NCI-H345 (cell line): ENCODE results near the gene GTF2H4.
"Not testable (repeated sequence)": the region's sequence is repeated elsewhere in the genome, so short reads cannot be mapped to it uniquely, and the experiment has no call there.

ENCODE experiments used
- DNase-seq: peaks from one replicate; lab custom pipeline; 2025; lab: John Stamatoyannopoulos, UW

The GTF2H4 gene

DNA sequence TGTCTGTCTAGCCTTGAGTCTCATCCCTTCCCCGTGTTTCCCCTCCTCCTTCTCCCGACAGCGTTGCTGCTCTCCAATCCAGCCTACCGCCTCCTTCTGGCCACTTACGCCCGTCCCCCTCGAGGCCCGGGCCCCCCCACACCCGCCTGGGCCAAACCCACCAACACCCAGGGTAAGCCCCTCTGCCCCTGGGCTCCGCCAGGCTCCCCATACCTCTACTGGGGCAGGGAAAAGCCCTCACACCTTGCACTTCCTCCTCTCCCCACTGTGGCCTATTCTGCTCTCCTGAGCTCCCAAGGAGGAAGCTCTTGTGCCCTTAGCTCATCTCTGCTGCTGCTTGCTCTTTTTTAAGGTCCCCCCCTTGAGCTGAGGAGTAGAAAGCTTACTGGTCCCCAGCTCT lies 12.7 kb upstream of the GTF2H4 start:
- no peak for DNase-seq

- no peak for DNase-seq
These were observed 11.5 kb upstream of the GTF2H4 start for GRCh38 chr6:30896541-30896940.

GRCh38 chr6:30897882-30898281 lies 10.1 kb upstream of the GTF2H4 start:
- DNase-seq = no peak

DNA sequence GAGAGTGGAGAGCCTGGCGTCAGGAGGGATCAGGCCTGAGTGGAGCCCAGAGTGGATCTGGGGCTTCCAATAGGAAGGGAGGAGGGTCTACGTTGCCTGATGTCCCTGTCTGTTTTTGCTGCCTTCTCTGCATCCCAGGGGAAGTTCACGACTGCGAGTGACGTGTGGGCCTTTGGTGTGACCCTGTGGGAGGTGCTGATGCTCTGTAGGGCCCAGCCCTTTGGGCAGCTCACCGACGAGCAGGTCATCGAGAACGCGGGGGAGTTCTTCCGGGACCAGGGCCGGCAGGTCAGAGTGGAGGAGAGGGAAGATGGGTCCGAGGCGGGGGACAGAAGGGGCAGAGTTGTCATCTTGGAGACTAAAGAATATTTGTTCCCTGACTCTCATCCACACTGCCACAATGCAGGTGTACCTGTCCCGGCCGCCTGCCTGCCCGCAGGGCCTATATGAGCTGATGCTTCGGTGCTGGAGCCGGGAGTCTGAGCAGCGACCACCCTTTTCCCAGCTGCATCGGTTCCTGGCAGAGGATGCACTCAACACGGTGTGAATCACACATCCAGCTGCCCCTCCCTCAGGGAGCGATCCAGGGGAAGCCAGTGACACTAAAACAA lies 9.2 kb upstream of the GTF2H4 start:
- DNase-seq = no peak

DNA sequence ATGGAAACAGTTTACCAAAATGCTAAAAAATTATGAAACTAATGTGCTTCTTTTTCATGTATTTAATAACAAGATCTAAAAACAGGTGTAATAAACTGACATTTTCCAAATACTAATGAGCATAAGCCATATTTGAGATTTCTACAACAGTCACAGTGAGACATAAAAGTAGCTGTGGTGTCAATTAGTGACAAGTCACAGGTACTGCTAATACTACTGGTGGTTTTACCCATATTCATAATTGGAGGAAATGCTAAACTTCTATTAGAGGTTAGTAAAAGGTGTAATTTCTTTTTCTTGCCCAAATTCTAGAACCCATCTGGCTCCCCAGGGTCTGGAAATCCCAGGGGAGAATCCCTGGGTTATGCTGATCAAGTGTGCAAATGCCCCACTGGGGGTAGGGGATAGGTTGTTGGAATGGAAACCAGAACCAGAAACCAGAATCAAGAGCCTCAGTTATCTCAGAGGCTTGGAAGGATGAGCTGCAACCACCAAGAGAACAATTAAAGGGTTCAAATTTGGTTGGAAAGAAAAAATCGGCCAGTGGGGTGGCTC lies 7.1 kb upstream of the GTF2H4 start:
- no peak for DNase-seq

DNA sequence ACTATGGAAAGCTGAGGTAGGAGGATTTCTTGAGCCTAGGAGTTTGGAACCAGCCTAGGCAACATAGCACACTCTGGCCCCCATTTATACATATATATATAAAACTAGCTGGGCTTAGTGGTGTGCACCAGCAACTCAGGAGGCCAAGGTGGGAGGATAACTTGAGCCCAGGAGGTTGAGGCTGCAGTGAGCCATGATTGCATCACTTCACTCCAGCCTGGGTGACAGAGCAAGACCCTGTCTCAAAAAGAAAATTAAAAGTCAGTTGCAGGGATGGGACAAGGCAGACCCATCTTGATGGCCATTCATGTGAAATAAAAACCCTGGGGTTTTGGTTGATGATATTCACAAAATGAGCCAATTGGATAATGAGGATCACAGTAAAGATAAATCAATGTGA lies 6.6 kb upstream of the GTF2H4 start:
- DNase-seq = no peak

GRCh38 chr6:30902196-30902595 lies 5.8 kb upstream of the GTF2H4 start:
- not testable (repeated sequence) for DNase-seq

- no peak for DNase-seq
These were observed 5.3 kb upstream of the GTF2H4 start for GRCh38 chr6:30902709-30903108.

DNA sequence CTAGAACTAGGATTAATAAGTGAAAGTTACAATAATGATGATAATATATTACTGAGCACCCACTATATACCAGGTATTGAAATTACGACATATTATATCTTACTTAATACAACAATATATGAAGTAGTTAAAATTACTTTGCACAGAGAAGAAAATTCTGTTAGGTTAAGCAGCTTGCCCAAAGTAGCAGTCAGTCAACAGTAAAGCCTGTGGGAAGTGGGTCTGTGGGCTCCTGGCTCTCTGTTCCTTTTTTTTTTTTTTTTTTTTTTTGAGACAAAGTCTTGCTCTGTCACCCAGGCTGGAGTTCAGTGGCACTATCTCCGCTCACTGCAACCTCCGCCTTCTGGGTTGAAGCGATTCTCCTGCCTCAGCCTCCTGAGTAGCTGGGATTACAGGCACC lies 4.8 kb upstream of the GTF2H4 start:
- DNase-seq = no peak

DNA sequence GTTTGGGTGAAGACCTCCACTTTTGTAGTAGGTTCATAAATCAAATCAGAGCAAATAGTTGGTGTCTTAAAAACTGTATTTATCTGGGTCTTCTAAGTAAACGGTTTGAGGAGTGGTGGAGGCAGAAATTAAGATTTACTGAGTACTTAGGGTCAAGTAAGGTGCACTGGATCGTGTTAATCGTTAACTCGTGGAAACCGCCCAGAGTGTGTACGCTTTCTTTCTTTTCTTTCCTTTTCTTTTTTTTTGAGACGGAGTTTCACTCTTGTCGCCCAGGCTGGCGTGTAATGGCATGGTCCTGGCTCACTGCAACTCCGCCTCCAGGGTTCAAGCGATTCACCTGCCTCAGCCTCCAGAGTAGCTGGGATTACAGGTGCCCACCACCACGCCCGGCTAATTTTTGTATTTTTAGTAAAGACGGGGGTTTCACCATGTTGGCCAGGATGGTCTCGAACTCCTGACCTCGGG lies 683 bp upstream of the GTF2H4 start:
- not testable (repeated sequence) for DNase-seq

DNA sequence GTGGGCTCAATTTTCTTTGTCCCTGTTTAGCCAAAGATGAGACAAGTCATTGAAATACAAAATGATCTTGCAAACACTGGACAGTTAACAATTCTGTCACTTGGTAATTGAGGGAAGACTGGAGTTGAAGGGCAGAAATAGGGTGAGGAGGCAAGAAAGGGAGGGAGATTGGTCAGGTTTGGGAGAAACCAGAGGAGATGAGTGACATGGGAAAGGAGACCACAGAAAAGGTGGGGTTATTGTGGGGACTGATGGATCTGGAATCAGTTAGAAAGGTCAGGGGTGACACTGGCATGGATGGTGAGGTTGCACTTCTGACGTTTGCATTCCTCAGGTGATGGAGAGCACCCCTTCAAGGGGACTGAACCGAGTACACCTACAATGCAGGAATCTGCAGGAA lies 693 bp downstream of the GTF2H4 start:
- DNase-seq = no peak

DNA sequence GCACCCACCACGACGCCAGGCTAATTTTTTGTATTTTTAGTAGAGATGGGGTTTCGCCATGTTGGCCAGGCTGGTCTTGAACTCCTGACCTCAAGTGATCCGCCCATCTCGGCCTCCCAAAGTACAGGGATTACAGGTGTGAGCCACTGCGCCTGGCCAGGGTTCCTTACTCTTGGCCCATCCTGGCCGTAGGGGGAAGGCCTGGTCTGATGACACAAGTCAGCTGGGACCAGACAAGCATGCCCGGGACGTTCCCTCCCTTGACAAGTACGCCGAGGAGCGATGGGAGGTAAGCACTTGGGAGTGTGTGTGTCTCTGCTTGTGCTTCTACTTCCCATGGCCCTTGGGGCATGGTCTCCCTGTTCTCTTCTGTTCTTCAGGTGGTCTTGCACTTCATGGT lies 2.5 kb downstream of the GTF2H4 start:
- DNase-seq = not testable (repeated sequence)

DNA sequence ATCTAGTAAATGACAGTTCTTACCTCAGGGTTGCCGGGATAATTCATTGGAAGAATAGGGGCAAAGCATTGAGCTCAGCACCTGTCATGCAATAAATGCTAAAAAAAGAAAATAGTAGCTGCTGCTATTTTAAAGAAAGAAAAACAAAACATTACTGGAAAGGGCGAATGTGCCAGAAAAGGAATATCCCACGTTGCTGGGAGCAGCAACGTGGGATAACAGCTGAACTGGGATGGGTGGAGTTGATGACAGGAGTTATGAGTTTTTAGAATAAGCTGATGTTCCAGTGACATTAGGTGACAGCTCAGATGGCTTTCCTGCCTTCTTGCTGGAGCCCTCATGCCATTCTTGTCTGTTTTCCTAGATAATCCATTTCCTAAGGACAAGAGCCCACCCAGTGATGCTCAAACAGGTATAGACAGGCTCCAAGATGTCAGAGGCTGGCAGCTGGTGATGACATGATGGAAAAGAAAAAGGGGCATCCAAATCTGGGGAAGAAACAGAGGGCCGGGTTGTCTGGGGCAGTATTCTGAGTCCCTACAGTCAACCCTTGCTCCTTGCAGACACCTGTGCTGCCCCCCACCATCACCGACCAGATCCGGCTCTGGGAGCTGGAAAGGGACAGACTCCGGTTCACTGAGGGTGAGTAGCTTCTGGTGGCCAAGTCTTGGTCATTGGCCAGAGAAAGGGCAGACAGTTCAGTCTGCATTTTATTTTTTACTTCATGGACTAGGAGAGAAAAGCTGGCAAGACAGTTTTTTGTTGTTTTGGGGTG lies 4.9 kb downstream of the GTF2H4 start:
- DNase-seq = no peak

- DNase-seq = no peak
These were observed 5.7 kb downstream of the GTF2H4 start for GRCh38 chr6:30913721-30914075.

DNA sequence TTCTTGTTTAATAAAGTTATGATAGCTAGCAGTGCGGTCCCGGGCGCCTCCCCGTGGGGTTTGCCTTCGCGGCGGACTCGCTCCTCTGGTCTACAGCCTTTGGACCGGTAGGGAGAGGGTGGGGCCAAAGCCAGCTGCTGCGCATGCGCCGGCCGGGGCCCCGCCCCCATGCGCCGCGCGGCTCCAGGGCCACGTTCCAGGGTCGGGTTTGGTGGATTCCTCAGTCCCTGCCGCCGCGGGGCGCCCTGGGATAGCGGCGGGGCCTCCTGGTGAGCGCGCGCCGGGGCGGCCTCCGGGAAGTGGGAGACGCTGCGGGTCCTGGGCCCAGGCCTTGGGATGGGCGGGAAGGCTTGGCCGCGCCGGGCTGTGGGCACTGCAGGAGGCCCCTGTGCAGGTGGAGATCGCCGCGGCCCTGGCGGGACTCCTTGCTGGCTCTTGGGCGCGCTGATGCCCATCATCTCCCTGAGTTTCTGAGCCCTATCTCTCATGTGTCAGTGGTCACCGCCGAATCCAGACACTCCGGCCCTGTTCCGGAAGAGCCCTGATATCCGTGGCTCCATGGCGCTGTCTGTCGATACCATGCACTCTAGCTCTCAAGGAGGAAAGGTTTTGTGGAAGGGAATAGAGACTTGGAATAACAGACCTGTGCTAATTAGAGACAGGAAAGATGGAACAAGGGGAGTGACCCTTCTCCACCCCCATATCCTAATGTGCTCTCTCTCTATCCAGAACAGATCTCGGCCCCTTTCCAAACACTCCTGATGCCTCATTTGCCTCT lies 6.3 kb downstream of the GTF2H4 start, which contains the start of gene VARS2:
Gene VARS2 (plus strand): TSS at position 163 of the 778 bp plus-strand sequence. CDS start 599 bp downstream, at position 762.
- DNase-seq = peak; percentile 85

DNA sequence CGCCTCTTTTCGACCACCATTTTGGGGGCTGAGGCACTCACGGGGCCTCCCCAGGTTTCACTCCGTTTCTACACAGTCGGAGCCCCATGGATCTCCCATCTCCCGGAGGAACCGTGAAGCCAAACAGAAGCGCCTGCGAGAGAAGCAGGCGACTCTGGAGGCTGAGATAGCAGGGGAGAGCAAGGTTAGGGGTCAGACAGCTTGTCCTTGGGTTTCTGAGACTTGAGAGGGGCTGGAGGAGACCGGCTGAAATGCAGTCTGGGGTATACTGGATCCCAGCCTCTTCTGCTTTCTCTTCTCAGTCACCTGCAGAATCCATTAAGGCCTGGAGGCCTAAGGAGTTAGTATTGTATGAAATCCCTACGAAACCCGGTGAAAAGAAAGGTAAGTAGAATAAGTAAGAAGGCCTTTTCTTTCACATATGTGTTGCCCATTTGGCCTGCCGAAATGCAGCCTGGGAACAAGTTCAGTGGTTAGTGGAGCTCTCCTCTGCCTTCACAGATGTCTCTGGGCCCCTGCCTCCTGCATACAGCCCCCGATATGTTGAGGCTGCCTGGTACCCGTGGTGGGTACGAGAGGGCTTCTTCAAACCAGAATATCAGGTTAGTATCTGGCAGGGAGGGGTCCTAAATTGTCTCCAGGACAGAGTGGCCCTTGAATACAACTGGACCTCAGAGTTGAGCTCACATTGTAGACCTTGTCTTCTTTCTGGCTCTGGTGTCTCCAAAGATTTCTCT lies 7.0 kb downstream of the GTF2H4 start:
- no peak for DNase-seq

GRCh38 chr6:30915591-30915946 lies 7.6 kb downstream of the GTF2H4 start:
- peak; percentile 26 for DNase-seq

- no peak for DNase-seq
These were observed 9.0 kb downstream of the GTF2H4 start for GRCh38 chr6:30917041-30917440.

DNA sequence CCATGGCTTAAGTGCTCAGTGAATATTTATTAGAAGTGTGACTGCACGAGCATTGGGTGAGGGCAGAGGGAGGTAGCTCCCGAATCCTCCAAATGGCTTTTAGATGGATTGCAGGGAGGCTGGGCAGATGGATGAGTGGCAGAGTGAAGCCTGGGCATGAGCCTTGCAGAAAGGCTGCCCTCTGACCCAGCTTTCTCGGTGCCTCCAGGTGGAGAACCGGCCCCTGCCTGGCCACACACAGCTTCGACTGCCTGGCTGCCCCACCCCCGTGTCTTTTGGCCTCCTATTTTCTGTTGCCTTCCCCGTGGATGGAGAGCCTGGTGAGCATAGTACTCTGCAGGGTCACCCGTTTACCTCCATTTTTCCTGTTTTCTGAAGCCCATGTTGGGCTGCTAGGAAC lies 9.5 kb downstream of the GTF2H4 start:
- no peak for DNase-seq

- DNase-seq = no peak
These were observed 10.7 kb downstream of the GTF2H4 start for GRCh38 chr6:30918670-30919069.

DNA sequence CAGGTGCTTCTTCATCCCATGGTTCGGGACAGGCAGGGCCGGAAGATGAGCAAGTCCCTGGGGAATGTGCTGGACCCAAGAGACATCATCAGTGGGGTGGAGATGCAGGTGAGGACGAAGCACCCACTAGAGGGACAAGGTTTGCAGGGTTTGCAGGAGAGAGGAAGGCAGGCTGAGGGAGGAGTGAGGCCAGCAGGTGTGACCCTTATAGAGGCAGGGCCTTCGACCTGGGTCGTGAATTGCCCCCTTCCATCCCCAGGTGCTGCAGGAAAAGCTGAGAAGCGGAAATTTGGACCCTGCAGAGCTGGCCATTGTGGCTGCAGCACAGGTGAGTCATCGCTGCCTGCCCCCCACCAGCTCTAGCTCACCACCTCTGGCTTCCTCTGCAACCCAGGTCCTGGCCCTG lies 14.4 kb downstream of the GTF2H4 start:
- DNase-seq = no peak

GRCh38 chr6:30924040-30924627 lies 16.1 kb downstream of the GTF2H4 start:
- DNase-seq = not testable (repeated sequence)
